GM18511 (cell line): ENCODE measurements around the gene TGM6.

Experiments used
- ATAC-seq: cut with Tn5 transposase; IDR thresholded peaks from one replicate; pipeline ENCODE4 v1.9.1; 2021; ENCODE audit warnings: mild to moderate bottlenecking, moderate library complexity; ENCODE audit not compliant: unreplicated experiment

TGM6 gene

GRCh38 chr20:2363587-2363986 is 17.1 kb upstream of the TGM6 start:
- ATAC-seq = no peak

DNA sequence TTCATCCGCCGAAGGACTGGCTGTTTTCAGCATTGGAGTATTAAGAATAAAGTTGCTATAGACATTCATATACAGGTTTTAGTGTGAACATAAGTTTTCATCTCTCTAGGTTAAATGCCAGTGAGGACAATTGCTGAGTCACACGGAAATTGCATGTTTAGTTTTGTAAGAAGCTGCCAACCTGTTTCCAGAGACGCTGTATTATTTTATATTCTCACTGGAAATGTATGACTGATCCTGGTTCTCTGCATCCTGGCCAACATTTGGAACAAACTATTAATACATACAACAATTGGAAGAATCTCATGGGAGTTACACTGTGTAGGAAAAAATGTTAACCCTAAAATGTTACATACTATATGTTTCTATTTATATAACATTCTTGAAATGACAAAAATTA is 16.7 kb upstream of the TGM6 start:
- ATAC-seq = no peak

DNA sequence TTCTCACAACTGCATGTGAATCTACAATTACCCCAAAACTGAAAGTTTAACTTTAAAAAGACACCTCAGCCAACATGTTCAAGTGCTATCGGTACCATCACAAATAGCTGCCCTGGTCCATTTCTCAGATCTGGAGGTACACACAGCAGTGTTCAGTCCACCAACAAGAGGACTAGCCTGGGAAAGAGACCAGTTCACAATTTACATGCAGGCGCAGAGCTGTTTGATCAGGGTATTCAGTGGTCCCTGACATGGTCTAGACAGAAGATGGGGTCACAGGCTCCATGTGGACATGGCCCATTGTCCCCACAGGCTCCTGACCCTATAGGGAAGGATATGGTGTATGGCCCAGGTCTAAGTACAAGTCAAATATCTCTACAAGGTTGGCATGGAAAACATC is 15.6 kb upstream of the TGM6 start:
- no peak for ATAC-seq

- no peak for ATAC-seq
These were observed 15.0 kb upstream of the TGM6 start for GRCh38 chr20:2365666-2366065.

DNA sequence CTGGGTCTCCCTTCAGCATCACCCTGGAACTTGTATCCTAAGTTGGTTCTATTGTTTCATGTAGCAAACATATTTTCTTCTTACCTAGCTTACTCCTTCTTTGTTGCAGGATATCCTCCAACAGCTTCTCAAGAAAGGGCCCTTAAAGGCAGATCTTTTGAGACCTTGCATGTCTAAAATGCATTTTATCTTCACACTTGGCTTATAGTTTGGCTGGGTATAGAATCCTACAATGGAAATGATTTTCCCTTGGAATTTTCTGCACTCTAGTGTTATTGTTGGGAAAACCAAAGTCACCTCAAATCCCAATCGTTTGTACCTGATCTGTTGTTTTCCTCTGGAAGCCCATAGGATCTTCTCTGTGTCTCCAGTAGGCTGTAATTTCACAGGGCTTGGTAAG is 12.1 kb upstream of the TGM6 start:
- ATAC-seq = no peak

DNA sequence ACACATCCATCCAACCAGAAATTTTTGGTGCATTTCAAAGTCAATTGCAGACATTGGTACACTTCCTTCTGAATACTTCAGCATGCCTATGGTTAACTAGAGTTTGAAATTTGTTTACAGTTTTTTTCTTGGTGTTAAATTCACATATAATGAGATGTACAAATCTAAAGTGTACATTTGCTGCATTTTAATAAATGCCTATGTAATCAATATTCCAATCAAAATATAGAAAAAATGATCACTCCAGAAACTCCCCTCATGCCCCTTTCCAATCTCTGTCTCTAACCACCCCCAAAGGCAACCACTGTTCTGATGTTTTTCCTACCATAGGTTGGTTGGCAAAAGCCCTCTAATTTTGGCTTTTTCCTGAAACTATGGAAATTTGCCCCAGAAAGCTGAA is 7.6 kb upstream of the TGM6 start:
- ATAC-seq = no peak

GRCh38 chr20:2374346-2375125 is 6.2 kb upstream of the TGM6 start:
- ATAC-seq = no peak

- ATAC-seq = no peak
These were observed 1.8 kb upstream of the TGM6 start for GRCh38 chr20:2378893-2379292.

- ATAC-seq = no peak
These were observed 1.0 kb upstream of the TGM6 start for GRCh38 chr20:2379511-2380229.

DNA sequence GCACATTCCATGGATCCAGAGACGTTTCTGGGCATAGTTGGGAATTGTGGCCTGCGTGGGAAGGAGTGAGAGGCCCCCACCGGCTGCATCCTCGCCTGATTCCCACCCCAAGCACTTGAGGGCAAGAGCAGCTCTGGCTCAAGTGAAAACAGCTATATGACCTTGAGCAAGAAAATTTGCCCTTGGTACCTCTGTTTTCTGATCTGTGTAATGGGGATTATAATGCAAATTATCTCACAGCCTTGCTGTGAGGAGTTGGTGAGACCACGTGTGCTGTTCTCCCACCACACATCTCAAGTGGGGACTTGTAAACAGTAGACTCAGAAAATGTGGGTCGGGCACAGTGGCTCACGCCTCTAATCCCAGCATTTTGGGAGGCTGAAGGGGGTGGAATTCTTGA is 602 bp downstream of the TGM6 start:
- ATAC-seq = no peak

DNA sequence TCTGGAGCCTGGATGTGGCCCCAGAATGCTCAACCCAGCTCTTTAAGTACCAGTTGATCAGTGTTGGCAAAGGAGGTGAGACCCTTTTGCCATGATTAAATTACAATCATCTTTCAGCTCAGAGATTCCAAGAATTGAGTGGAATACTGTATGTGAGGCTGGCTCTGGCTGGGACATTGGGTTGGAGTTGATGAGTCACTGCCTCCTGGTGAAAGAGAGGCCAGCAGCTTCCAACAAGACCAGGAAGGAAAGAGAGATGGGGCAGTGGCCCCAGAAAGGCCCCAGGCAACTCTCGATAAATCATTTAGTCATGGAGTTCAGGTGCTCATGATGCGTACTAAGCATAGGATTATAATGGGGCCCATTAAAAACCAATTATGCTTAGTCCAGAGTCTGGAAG is 2.1 kb downstream of the TGM6 start:
- no peak for ATAC-seq

- no peak for ATAC-seq
These were observed 4.3 kb downstream of the TGM6 start for GRCh38 chr20:2385026-2385425.

DNA sequence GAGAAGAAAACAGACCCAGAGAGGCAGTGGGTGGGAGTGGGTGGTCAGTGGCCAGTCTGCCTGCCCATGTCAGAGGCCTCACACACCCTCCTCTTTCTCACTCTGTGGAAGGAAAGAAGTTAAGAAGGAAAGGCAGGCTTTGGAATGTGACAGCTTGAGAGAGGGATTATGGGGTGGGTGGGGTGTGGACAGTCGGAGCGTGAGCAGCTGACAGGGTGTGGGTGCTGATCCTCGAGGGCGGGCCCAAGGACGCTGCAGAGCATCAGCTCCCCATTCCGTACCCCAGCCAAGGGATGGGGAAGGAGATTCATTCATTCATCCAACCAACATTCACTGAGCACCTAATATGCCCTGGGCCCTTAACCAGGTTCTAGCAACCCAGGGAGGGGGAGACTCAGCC is 4.8 kb downstream of the TGM6 start:
- ATAC-seq = no peak

GRCh38 chr20:2386516-2387179 is 5.9 kb downstream of the TGM6 start:
- ATAC-seq = no peak

GRCh38 chr20:2387180-2387577 is 6.5 kb downstream of the TGM6 start:
- ATAC-seq = no peak

GRCh38 chr20:2387580-2387979 is 6.9 kb downstream of the TGM6 start:
- ATAC-seq = no peak

- ATAC-seq = no peak
These were observed 10.4 kb downstream of the TGM6 start for GRCh38 chr20:2390951-2391675.

GRCh38 chr20:2394411-2395055 is 13.8 kb downstream of the TGM6 start:
- ATAC-seq = no peak

DNA sequence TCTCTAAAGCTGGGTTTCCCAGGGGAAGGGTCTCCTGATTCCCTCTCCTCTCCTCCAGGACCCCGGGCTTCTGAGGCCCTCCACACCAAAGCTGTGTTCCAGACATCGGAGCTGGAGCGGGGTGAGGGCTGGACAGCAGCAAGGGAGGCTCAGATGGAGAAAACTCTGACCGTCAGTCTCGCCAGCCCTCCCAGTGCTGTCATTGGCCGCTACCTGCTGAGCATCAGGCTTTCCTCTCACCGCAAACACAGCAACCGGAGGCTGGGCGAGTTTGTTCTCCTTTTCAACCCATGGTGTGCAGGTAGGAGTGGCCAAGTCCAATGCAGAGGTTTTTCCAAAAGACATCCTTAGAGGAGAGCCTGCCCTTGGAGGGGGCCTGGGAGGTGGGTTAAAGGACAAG is 14.4 kb downstream of the TGM6 start:
- no peak for ATAC-seq

DNA sequence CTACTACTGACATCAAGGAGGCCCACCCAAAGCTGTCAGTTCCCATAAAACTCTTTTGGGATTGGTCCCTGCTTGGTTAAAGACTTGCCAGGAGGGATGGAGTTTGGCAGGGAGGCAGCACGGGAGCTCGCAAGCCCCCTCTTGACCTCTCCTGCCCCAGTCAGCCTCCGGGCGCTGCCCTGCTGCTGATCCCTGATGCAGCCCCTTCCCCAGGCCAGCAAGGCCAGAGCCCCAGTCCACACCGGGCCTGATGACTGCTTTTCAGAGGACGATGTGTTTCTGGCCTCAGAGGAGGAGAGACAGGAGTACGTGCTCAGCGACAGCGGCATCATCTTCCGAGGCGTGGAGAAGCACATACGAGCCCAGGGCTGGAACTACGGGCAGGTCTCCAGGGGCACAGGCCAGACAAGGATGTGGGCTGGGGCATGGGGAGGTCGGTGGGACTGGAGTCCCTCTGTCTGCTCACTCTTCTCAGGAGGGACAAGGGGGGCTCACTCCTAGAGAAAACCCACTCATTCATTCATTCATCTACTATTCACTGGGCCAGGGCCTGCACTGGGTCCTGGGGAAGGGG is 15.6 kb downstream of the TGM6 start:
- no peak for ATAC-seq

DNA sequence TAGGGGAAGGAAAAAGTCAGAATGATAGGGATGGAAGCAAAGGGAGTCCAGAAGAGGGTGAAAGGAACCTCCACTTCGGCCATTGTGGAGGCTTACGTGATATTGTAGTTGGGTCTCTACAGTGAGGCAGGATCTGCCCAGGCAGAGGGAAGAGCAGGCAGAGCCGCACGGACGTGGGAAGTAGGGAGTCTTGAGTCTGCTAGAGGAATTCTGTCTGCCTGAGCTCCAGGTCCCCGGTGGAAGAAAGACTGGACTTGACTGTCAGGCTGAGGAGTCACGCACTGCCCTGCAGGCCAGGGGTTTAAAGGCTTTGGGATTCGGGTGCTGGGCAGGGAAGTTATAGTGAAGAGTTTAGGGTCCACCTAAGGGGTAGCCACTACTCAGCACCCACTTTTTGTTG is 16.4 kb downstream of the TGM6 start:
- no peak for ATAC-seq
